Prostate gland (tissue), 2 donors: Measurements from ENCODE around the gene KLF6.

Source experiments
- POLR2A ChIP-seq: fragments of 450-650 bp; IDR thresholded peaks from one replicate; pipeline ENCODE4 v1.6.1; 2016; ENCODE audit warnings: antibody characterized with exemption, mild to moderate bottlenecking
- TF ChIP-seq, protein P1 (sequence below), 4 experiments: fragments of 200-600 bp in 2 of 4; fragments of 450-650 bp in 2 of 4; sonication (generic) in 2 of 4; IDR thresholded peaks; 1 replicate in 3 of 4; 2 replicates in 1 of 4; pipeline ENCODE4 v1.5.1; 2016 to 2019; ENCODE audit warnings: antibody characterized with exemption in 4 of 4, mild to moderate bottlenecking in 2 of 4, moderate library complexity in 2 of 4

- TF ChIP-seq, protein P1, sequence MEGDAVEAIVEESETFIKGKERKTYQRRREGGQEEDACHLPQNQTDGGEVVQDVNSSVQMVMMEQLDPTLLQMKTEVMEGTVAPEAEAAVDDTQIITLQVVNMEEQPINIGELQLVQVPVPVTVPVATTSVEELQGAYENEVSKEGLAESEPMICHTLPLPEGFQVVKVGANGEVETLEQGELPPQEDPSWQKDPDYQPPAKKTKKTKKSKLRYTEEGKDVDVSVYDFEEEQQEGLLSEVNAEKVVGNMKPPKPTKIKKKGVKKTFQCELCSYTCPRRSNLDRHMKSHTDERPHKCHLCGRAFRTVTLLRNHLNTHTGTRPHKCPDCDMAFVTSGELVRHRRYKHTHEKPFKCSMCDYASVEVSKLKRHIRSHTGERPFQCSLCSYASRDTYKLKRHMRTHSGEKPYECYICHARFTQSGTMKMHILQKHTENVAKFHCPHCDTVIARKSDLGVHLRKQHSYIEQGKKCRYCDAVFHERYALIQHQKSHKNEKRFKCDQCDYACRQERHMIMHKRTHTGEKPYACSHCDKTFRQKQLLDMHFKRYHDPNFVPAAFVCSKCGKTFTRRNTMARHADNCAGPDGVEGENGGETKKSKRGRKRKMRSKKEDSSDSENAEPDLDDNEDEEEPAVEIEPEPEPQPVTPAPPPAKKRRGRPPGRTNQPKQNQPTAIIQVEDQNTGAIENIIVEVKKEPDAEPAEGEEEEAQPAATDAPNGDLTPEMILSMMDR (IDR thresholded peaks at IDR 0.05) = no peak
- no peak for TF ChIP-seq POLR2A
Measured at GRCh38 chr10:3763035-3763456, 22.0 kb downstream of the KLF6 start.
